Heart right ventricle (tissue), 16 donors: ENCODE results near the gene PKDCC. TPM values are rescaled to one million over a fixed set of nuclear protein-coding genes. Genes with fewer than 3 reads are reported as not detected.
A peak's percentile ranks its signal among the peaks of the same experiment; 100 is the strongest.
"Not testable (repeated sequence)": the region's sequence is repeated elsewhere in the genome, so short reads cannot be mapped to it uniquely, and the experiment has no call there.

Experiments
- ATAC-seq, 8 donors: fragments of 200-7000 bp; cut with Tn5 transposase; one replicate each; pipeline ENCODE4 v1.9.1; 2020; ENCODE audit warnings: mild to moderate bottlenecking in 8 of 8, moderate library complexity in 8 of 8, moderate number of reproducible peaks in 1 of 8
- DNase-seq, 2 donors: peaks; one replicate each; pipeline ENCODE4 v3.0.0-alpha.2; 2020
- H3K27ac ChIP-seq, 10 donors: fragments of 200-600 bp; sonication (generic) in 2 of 10; one replicate each; pipeline versions ENCODE4 v1.5.0 to v1.8.0; 2020 to 2022; ENCODE audit warnings: mild to moderate bottlenecking in 3 of 10
- H3K27me3 ChIP-seq, 7 donors: fragments of 200-600 bp; one replicate each; pipeline ENCODE4 v1.8.0; 2021 to 2022; ENCODE audit warnings: mild to moderate bottlenecking in 2 of 7
- H3K36me3 ChIP-seq, 9 donors: fragments of 200-600 bp; sonication (generic) in 1 of 9; one replicate each; pipeline versions ENCODE4 v1.5.0 to v1.8.0; 2020 to 2022; ENCODE audit warnings: mild to moderate bottlenecking in 2 of 9
- H3K4me1 ChIP-seq, 9 donors: fragments of 200-600 bp; sonication (generic) in 1 of 9; one replicate each; pipeline versions ENCODE4 v1.5.0 to v1.8.0; 2020 to 2022; ENCODE audit warnings: mild to moderate bottlenecking in 4 of 9
- H3K4me3 ChIP-seq, 10 donors: fragments of 200-600 bp; sonication (generic) in 2 of 10; one replicate each; pipeline versions ENCODE4 v1.5.0 to v1.8.0; 2020 to 2022; ENCODE audit warnings: mild to moderate bottlenecking in 7 of 10, moderate library complexity in 2 of 10
- H3K9me3 ChIP-seq, 11 donors: fragments of 200-600 bp in 10 of 11; sonication (generic) in 2 of 11; one replicate each; pipeline versions ENCODE4 v1.5.0 to v1.8.0; 2013 to 2022; ENCODE audit warnings: mild to moderate bottlenecking in 2 of 11, control low read depth in 1 of 11, moderate library complexity in 1 of 11
- WGBS, 2 donors: extraction: QIAGEN DNeasy Blood & Tissue Kit; methylation state at CpG; one replicate each; pipeline ENCODE4 v1.1.7; 2013; ENCODE audit warnings: inconsistent platforms in 1 of 2; 5-methylcytosine and 5-hydroxymethylcytosine counted together
- intact Hi-C, 10 donors: fragments of 100-400 bp; cut with DNase I; formaldehyde crosslinking; loops; one replicate each; pipeline versions ENCODE4 v1.11.1 to v1.14.2; 2022
- polyA plus RNA-seq, 2 donors: library from polyadenylated mRNA; stranded (reverse); fragments of 200-250 nt; gene quantifications; one replicate each; pipeline ENCODE4 v1.2.3, GENCODE V29; 2013
- total RNA-seq, 10 donors: library from RNA; stranded (reverse); fragmentation: NEBNext Ultra II Directional in 3 of 10; extraction: Animal tissue kit (Norgen Biotek cat#: 25700) in 3 of 10; gene quantifications; one replicate each; pipeline versions ENCODE4 v1.2.1 to v1.2.4, GENCODE V29; 2021 to 2023
- TF ChIP-seq, protein P1 (sequence below), 9 donors: fragments of 200-600 bp; sonication (generic) in 2 of 9; IDR thresholded peaks; one replicate each; pipeline versions ENCODE4 v1.5.0 to v1.8.0; 2021 to 2022; ENCODE audit warnings: antibody characterized with exemption in 9 of 9, mild to moderate bottlenecking in 5 of 9, moderate library complexity in 1 of 9
- donor health status: Arrhythmogenic right ventricular cardiomyopathy.
- donor health status: ischemic (EF 13 %, LVEDD 7.1; RV severe dilation, severe dysfunction).
- donor health status: healthy with polysubstance abuse.
- donor health status: DM: no; HTN: yes; CAD: no.
- donor health status: DM: no; HTN: no; CAD: no.
- donor health status: ischemic (EF 25% LVEDD 6.9; RV normal size, moderate dysfunction).
- donor health status: ischemic (EF 25% LVEDD 5.7; RV mildly dilated, moderate dysfunction).
- donor health status: healthy.
- donor health status: DM: yes; HTN: yes; CAD: no.
- donor health status: Ischemic cardiomyopathy.
- donor health status: ischemic (EF 35%, LVEDD 5.7; RV mildly dilated, moderate dysfunction).
- donor health status: nonischemic (EF 11% LVEDD 7.7; RV severe dilation, severe dysfunction).
- donor health status: DM: yes; HTN: yes; CAD: no.
- donor health status: PGD.
- donor health status: ischemic (EF 29% LVEDD 5.4; RV normal size, mild dysfunction).
- donor health status: nonischemic (EF 23%, LVEDD 6.1; RV moderate dilation, normal function).

Gene PKDCC
- total and polyA plus RNA-seq, 12 donors, result 25.1 to 263 (median 51.4) TPM

DNA sequence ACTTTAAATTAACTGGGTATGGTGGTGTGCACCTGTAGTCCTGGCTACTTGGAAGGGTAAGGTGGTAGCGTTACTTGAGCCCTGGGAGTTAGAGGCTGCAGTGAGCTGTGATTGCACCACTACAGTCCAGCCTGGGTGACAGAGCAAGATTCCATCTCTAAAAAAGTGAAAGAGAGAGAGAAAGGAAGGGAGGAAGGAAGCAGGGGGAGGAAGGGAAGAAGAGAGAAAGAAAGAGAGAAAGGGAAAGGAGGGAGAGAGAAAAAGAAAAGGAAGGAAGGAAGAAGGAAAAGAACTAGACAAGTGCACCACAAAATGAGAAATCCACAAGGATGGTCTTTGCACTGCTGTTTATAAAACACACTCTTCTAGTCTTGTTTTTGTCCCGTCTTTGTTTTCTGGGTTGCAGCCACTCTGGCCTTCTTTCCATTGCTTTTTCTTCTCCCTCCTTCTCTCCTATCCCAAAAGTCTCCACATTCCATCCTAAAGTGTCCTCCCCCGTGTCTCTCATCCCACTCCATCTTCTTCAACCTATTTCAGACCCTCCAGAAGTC is 32.0 kb downstream of the PKDCC start:
- 90% methylated on average over 3 of the region's 3 CpGs for WGBS, 2 donors
- peaks cover 0 to 13% (median 4%) of the 10 kb centered on the region in 9 donors for H3K4me1 ChIP-seq

DNA sequence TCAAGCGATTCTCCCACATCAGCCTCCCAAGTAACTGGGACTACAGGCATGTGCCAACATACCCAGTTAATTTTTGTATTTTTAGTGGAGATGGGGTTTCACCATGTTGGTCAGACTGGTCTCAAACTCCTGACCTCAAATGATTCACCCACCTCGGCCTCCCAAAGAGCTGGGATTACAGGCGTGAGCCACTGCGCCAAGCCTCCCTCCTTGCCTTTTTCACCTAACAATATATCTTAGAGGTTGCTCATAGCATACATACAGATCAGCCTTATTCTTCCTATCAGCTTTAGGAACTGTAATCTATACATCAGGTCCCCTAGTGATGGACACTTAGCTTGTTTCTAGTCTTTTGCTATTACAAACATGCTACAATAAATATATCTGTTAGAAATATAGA is 33.3 kb downstream of the PKDCC start:
- H3K4me1 ChIP-seq, result peaks cover 0 to 26% (median 4%) of the 10 kb centered on the region in 9 donors
- H3K27ac ChIP-seq, H3K4me3 ChIP-seq, ATAC-seq, intact Hi-C loops, H3K27me3 ChIP-seq, H3K36me3 ChIP-seq, DNase-seq, H3K9me3 ChIP-seq: not testable (repeated sequence)
- WGBS, 2 donors, result 98% methylated on average over 4 of the region's 4 CpGs

More for the DNA sequence above, 32.0 kb downstream of the PKDCC start:
- ATAC-seq, result no peak
- no peaks in the 10 kb centered on the region for H3K36me3 ChIP-seq
- no peaks in the 10 kb centered on the region for H3K27me3 ChIP-seq
- no peaks in the 10 kb centered on the region for H3K9me3 ChIP-seq
- DNase-seq, result no peak
- intact Hi-C loops, result no loop called here
- TF ChIP-seq, protein P1, sequence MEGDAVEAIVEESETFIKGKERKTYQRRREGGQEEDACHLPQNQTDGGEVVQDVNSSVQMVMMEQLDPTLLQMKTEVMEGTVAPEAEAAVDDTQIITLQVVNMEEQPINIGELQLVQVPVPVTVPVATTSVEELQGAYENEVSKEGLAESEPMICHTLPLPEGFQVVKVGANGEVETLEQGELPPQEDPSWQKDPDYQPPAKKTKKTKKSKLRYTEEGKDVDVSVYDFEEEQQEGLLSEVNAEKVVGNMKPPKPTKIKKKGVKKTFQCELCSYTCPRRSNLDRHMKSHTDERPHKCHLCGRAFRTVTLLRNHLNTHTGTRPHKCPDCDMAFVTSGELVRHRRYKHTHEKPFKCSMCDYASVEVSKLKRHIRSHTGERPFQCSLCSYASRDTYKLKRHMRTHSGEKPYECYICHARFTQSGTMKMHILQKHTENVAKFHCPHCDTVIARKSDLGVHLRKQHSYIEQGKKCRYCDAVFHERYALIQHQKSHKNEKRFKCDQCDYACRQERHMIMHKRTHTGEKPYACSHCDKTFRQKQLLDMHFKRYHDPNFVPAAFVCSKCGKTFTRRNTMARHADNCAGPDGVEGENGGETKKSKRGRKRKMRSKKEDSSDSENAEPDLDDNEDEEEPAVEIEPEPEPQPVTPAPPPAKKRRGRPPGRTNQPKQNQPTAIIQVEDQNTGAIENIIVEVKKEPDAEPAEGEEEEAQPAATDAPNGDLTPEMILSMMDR (IDR thresholded peaks at IDR 0.05), result no peak
- no peak overlapping the region for H3K27ac ChIP-seq
- H3K4me3 ChIP-seq, result no peak overlapping the region

DNA sequence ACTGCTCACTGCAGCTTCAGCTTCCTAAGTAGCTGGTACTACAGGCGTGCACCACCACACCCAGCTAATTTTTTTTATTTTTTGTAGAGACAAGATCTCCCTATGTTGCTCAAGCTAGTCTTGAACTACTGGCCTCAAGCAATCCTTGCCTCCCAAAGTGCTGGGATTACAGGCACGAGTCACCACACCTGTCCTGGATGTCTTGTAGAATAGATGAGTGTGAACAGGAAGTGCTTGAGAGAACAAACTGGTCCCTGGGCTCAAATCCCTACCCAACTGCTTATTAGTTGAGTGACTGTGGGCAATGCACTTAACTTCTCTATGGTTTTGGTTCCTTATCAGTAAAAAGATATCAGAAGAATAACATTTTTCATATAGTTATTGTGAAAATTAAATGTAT is 34.2 kb downstream of the PKDCC start:
- no peaks in the 10 kb centered on the region for H3K27me3 ChIP-seq
- WGBS, 2 donors, result 94 to 96% methylated on average over 2 of the region's 2 CpGs
- no peaks in the 10 kb centered on the region for H3K36me3 ChIP-seq
- H3K27ac ChIP-seq, result no peak overlapping the region
- DNase-seq (no peak), ATAC-seq (no peak)
- no peaks in the 10 kb centered on the region for H3K9me3 ChIP-seq
- H3K4me3 ChIP-seq, result no peak overlapping the region
- intact Hi-C loops, result no loop called here
- TF ChIP-seq, protein P1 (IDR thresholded peaks at IDR 0.05), result no peak
- H3K4me1 ChIP-seq, result peaks cover 0 to 32% (median 7%) of the 10 kb centered on the region in 9 donors

DNA sequence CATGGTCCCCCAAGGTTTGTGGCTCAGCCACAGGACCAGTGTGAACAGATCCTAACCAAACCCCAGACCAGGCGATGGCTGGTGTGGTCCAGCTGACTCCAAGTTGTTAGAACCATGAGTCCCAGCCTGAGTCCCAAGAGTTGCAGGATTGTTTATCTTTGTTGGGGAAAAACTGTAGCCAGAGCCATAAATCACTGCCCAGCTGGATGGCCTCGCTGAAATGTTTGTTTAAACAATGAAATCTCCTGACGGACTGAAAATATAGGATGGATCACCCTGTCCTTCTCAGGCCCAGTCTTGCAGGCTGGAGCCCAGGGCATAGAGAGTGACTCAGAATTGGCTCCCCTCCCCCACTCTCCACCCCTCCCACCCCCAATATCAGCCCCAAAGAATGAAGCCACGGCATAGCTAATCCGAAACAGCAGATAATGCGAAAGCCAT is 36.4 kb downstream of the PKDCC start:
- ATAC-seq (peak; percentile 18 to 79 (median 60)), DNase-seq (peak in 1 of 2 donors; percentile 31)
- peaks cover 0 to 32% (median 7%) of the 10 kb centered on the region in 9 donors for H3K4me1 ChIP-seq
- intact Hi-C loops, result no loop called here
- no peaks in the 10 kb centered on the region for H3K9me3 ChIP-seq
- H3K36me3 ChIP-seq, result no peaks in the 10 kb centered on the region
- no peaks in the 10 kb centered on the region for H3K27me3 ChIP-seq
- 66 to 67% methylated on average over 6 of the region's 6 CpGs for WGBS, 2 donors
- no peak overlapping the region for H3K4me3 ChIP-seq
- TF ChIP-seq, protein P1 (IDR thresholded peaks at IDR 0.05), result no peak
- H3K27ac ChIP-seq, result peak overlapping the region in 5 of 10 donors; percentile 4 to 37 (median 20)

DNA sequence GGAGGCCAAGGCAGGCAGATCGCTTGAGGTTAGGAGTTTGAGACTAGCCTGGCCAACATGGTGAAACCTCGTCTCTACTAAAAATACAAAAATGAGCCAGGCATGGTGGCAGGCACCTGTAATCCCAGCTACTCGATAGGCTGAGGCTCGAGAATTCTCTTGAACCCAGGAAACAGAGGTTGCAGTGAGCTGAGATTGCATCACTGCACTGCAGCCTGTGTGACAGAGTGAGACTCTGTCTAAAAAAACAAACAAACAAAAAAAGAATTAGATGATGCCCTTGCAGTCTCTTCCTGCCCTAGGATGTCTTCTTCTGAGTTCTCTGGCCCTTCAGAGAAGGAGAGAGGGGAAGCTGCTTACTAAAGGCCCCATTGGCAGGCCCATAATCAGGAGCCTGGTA is 37.2 kb downstream of the PKDCC start:
- H3K4me3 ChIP-seq, ATAC-seq, H3K36me3 ChIP-seq, DNase-seq, H3K27me3 ChIP-seq, H3K9me3 ChIP-seq: not testable (repeated sequence)
- intact Hi-C loops, result loop anchor here in 7 of 10 donors (5.0 kb wide), 2 partner anchors 218 to 233 kb away; no protein-coding TSS in a partner anchor
- H3K27ac ChIP-seq, result peak overlapping the region in 3 of 10 donors; percentile 4 to 24 (median 20)
- WGBS, 2 donors, result 90 to 93% methylated on average over 4 of the region's 4 CpGs
- peaks cover 0 to 32% (median 7%) of the 10 kb centered on the region in 9 donors for H3K4me1 ChIP-seq
